Stomach (tissue), 9 donors: Measurements from ENCODE around the gene AIMP2. TPM values are rescaled to one million over a fixed set of nuclear protein-coding genes. Genes with fewer than 3 reads are reported as not detected.
"Not testable (repeated sequence)": the region's sequence is repeated elsewhere in the genome, so short reads cannot be mapped to it uniquely, and the experiment has no call there.

Experiments
- DNase-seq, 2 donors: peaks; one replicate each; pipeline versions ENCODE4 v3.0.0 to v3.0.0-alpha.2; 2013 to 2019
- H3K27ac ChIP-seq, 5 donors: fragments of 200-600 bp in 4 of 5; sonication (generic) in 4 of 5; one replicate each; pipeline ENCODE4 v1.5.1; 2013 to 2019; ENCODE audit warnings: mild to moderate bottlenecking in 1 of 5, moderate library complexity in 1 of 5
- H3K27me3 ChIP-seq, 3 donors: fragments of 200-600 bp; sonication (generic); one replicate each; pipeline ENCODE4 v1.5.1; 2017 to 2019; ENCODE audit warnings: mixed run types in 1 of 3
- H3K36me3 ChIP-seq, 4 donors: fragments of 200-600 bp; sonication (generic); 1 replicate in 3 of 4; 2 replicates in 1 of 4; pipeline ENCODE4 v1.5.1; 2016 to 2019
- H3K4me1 ChIP-seq, 4 donors: fragments of 200-600 bp; sonication (generic); one replicate each; pipeline ENCODE4 v1.5.1; 2016 to 2019
- H3K4me3 ChIP-seq, 4 donors: fragments of 200-600 bp; sonication (generic) in 3 of 4; one replicate each; pipeline ENCODE4 v1.5.1; 2016 to 2019; ENCODE audit warnings: mild to moderate bottlenecking in 1 of 4
- H3K9me3 ChIP-seq, 4 donors: fragments of 200-600 bp; sonication (generic); one replicate each; pipeline ENCODE4 v1.5.1; 2016 to 2019
- EP300 ChIP-seq: sonication (generic); formaldehyde crosslinking; IDR thresholded peaks from one replicate; pipeline ENCODE4 v1.6.1; 2017; ENCODE audit warnings: antibody characterized with exemption
- POLR2A ChIP-seq, 4 donors: fragments of 450-650 bp; IDR thresholded peaks; one replicate each; pipeline ENCODE4 v1.6.1; 2016; ENCODE audit warnings: antibody characterized with exemption in 4 of 4, control low read depth in 2 of 4, mild to moderate bottlenecking in 1 of 4, moderate library complexity in 1 of 4
- POLR2AphosphoS5 ChIP-seq, 3 donors: sonication (generic); formaldehyde crosslinking; IDR thresholded peaks; one replicate each; pipeline ENCODE4 v1.6.1; 2016; ENCODE audit warnings: antibody characterized with exemption in 3 of 3
- WGBS, 5 donors: extraction: QIAGEN DNeasy Blood & Tissue Kit in 3 of 5; methylation state at CpG; one replicate each; pipeline versions ENCODE4 v1.1.5 to v1.1.7; 2013 to 2018; 5-methylcytosine and 5-hydroxymethylcytosine counted together
- intact Hi-C: fragments of 100-400 bp; cut with DNase I; formaldehyde crosslinking; loops from one replicate; pipeline ENCODE4 v1.15.1; 2023; ENCODE audit warnings: low total_unique reads
- polyA plus RNA-seq, 3 donors: library from polyadenylated mRNA; stranded (reverse); fragments of 200-250 nt; gene quantifications; one replicate each; pipeline ENCODE4 v1.2.3, GENCODE V29; 2013
- total RNA-seq, 5 donors: library from RNA; depleted of rRNA; stranded (reverse); fragments of >200 nt; gene quantifications; one replicate each; pipeline versions ENCODE4 v1.1.0 to v1.2.3, GENCODE V29; 2014 to 2016
- TF ChIP-seq, protein P1 (sequence below), 7 experiments: fragments of 450-650 bp in 4 of 7; fragments of 200-600 bp in 3 of 7; sonication (generic) in 3 of 7; IDR thresholded peaks; one replicate each; pipeline ENCODE4 v1.5.1; 2016 to 2019; ENCODE audit warnings: antibody characterized with exemption in 7 of 7, control low read depth in 2 of 7, mild to moderate bottlenecking in 1 of 7
- donor health status: healthy with polysubstance abuse.
- donor health status: Bipolar disorder and iron deficiency.
- donor health status: healthy.

The AIMP2 gene
- total and polyA plus RNA-seq, 8 donors, result 18.9 to 111 (median 20.5) TPM; not detected in 1

DNA sequence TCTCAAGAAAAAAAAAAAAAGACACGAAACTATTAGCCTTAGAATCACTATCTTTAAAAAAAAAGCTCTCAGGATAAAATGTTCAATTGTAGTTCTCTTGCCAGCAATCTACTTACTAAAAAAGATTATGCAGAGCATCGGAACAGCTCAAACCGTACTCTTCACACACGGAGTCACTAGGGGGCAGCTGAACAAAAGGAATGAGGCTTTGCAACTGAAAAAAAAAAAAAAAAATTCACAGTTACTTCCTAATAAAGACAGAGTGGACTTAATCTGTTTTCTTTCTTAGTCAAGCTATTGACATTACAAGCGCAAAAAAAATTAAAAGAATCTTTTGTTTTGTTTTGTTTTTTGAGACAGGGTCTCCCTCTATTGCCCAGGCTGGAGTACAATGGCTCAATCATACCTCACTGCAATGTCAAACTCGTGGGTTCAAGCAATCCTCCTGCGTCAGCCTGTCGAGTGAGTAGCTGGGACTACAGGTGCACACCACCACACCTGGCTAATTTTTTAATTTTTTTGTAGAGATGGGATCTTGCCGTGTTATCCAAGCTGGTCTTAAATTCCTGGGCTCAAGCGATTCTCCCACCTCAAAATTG is 11.8 kb upstream of the AIMP2 start:
- 45 to 55% (median 47%) methylated on average over 10 of the region's 10 CpGs for WGBS, 5 donors
- Histone ChIP-seq H3K27ac (peak overlapping the region in 1 of 5 donors; percentile 32), H3K9me3 (no peaks in the 10 kb centered on the region), H3K4me3 (no peak overlapping the region), H3K27me3 (no peaks in the 10 kb centered on the region), H3K4me1 (peaks cover 0 to 7% (median 3%) of the 10 kb centered on the region in 4 donors), H3K36me3 (peaks cover 6 to 88% (median 84%) of the 10 kb centered on the region in 4 donors)
- peak; percentile 56 to 86 for DNase-seq
- no peak for TF ChIP-seq POLR2AphosphoS5 (IDR thresholded peaks at IDR 0.05)
- TF ChIP-seq, protein P1, sequence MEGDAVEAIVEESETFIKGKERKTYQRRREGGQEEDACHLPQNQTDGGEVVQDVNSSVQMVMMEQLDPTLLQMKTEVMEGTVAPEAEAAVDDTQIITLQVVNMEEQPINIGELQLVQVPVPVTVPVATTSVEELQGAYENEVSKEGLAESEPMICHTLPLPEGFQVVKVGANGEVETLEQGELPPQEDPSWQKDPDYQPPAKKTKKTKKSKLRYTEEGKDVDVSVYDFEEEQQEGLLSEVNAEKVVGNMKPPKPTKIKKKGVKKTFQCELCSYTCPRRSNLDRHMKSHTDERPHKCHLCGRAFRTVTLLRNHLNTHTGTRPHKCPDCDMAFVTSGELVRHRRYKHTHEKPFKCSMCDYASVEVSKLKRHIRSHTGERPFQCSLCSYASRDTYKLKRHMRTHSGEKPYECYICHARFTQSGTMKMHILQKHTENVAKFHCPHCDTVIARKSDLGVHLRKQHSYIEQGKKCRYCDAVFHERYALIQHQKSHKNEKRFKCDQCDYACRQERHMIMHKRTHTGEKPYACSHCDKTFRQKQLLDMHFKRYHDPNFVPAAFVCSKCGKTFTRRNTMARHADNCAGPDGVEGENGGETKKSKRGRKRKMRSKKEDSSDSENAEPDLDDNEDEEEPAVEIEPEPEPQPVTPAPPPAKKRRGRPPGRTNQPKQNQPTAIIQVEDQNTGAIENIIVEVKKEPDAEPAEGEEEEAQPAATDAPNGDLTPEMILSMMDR (IDR thresholded peaks at IDR 0.05), result peak in 5 of 7 experiments; percentile 36 to 67 (median 50)
- no peak for TF ChIP-seq POLR2A (IDR thresholded peaks at IDR 0.05)
- TF ChIP-seq EP300, result no peak
- intact Hi-C loops, result no loop called here

- Histone ChIP-seq H3K9me3 (no peaks in the 10 kb centered on the region), H3K36me3 (peaks cover 0 to 30% (median 23%) of the 10 kb centered on the region in 4 donors), H3K4me3 (no peak overlapping the region), H3K4me1 (peaks cover under 1 to 50% (median 27%) of the 10 kb centered on the region in 4 donors), H3K27me3 (no peaks in the 10 kb centered on the region), H3K27ac (no peak overlapping the region)
- no peak for TF ChIP-seq EP300
- no peak for TF ChIP-seq POLR2A (IDR thresholded peaks at IDR 0.05)
- TF ChIP-seq, protein P1 (IDR thresholded peaks at IDR 0.05), result no peak
- TF ChIP-seq POLR2AphosphoS5 (IDR thresholded peaks at IDR 0.05), result no peak
- no peak for DNase-seq
- 62 to 86% (median 82%) methylated on average over 4 of the region's 4 CpGs for WGBS, 5 donors
- intact Hi-C loops, result no loop called here
These were observed 1.7 kb upstream of the AIMP2 start for GRCh38 chr7:6007386-6007785.

- peak overlapping the region in 4 of 5 donors; percentile 93 to 99 (median 94) for H3K27ac ChIP-seq
- peaks cover 4 to 56% (median 33%) of the 10 kb centered on the region in 4 donors for H3K4me1 ChIP-seq
- H3K4me3 ChIP-seq, result peak overlapping the region; percentile 66 to 68 (median 67)
- peaks cover 0 to 24% (median 16%) of the 10 kb centered on the region in 4 donors for H3K36me3 ChIP-seq
- intact Hi-C loops, H3K9me3 ChIP-seq, DNase-seq, H3K27me3 ChIP-seq: not testable (repeated sequence)
- WGBS, 5 donors, result 41 to 43% (median 43%) methylated on average over 27 of the region's 27 CpGs
These were observed 1.1 kb upstream of the AIMP2 start for GRCh38 chr7:6007835-6008590.

DNA sequence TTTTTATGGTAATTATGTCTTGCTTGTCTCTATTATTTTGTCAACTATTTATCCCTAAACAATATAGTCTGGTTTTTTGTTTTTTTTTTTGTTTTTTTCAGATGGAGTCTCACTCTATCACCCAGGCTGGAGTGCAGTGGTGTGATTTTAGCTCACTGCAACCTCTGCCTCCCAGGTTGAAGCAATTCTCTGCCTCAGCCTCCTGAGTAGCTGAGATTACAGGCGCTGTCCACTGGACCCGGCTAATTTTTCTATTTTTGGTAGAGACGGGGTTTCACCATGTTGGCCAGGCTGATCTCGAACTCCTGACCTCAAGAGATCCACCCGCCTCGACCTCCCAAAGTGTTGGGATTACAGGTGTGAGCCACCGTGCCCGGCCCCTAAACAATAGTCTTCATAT is 1.3 kb downstream of the AIMP2 start:
- peak overlapping the region in 4 of 5 donors; percentile 93 to 99 (median 94) for H3K27ac ChIP-seq
- H3K4me3 ChIP-seq, result peak overlapping the region in 1 of 4 donors; percentile 66
- H3K4me1 ChIP-seq, result peaks cover 12 to 70% (median 40%) of the 10 kb centered on the region in 4 donors
- H3K36me3 ChIP-seq, result peaks cover 0 to 11% (median 8%) of the 10 kb centered on the region in 4 donors
- DNase-seq, intact Hi-C loops, H3K9me3 ChIP-seq, H3K27me3 ChIP-seq: not testable (repeated sequence)
- 80 to 90% (median 86%) methylated on average over 6 to 8 of the region's 8 CpGs for WGBS, 5 donors

GRCh38 chr7:6011541-6011940 is 2.5 kb downstream of the AIMP2 start:
- Histone ChIP-seq H3K27me3 (no peaks in the 10 kb centered on the region), H3K27ac (peak overlapping the region in 4 of 5 donors; percentile 74 to 99 (median 84)), H3K9me3 (no peaks in the 10 kb centered on the region), H3K36me3 (peaks cover 4 to 20% (median 19%) of the 10 kb centered on the region in 4 donors), H3K4me1 (peaks cover 15 to 76% (median 45%) of the 10 kb centered on the region in 4 donors), H3K4me3 (no peak overlapping the region)
- 60 to 85% (median 68%) methylated on average over 2 of the region's 2 CpGs for WGBS, 5 donors
- intact Hi-C loops, result no loop called here
- no peak for TF ChIP-seq POLR2AphosphoS5 (IDR thresholded peaks at IDR 0.05)
- no peak for TF ChIP-seq POLR2A (IDR thresholded peaks at IDR 0.05)
- TF ChIP-seq, protein P1 (IDR thresholded peaks at IDR 0.05), result no peak
- TF ChIP-seq EP300, result no peak
- DNase-seq, result no peak
